HFF-Myc (cell line): ENCODE measurements around the gene KCNS3.

ENCODE experiments used
- DNase-seq: peaks from one replicate; pipeline ENCODE4 v3.0.0-alpha.2; 2011; ENCODE audit warnings: low read depth; ENCODE audit errors: extremely low read depth
- H3K4me3 ChIP-seq: replicated peaks from 2 replicates; pipeline ENCODE4 v1.5.1; 2011; ENCODE audit warnings: low read depth, mild to moderate bottlenecking, control low read depth, low read length
- CTCF ChIP-seq: IDR thresholded peaks from 2 replicates; pipeline ENCODE4 v1.5.1; 2012; ENCODE audit warnings: mild to moderate bottlenecking, low read depth, low read length, control low read depth; ENCODE audit errors: missing control alignments

KCNS3 gene

GRCh38 chr2:17934721-17935120, 56.3 kb downstream of the KCNS3 start:
- no peak for TF ChIP-seq CTCF
- DNase-seq, result no peak
- H3K4me3 ChIP-seq, result no peak overlapping the region

- H3K4me3 ChIP-seq, result no peak overlapping the region
- TF ChIP-seq CTCF, result no peak
- no peak for DNase-seq
Observed at GRCh38 chr2:17935242-17935885, 56.9 kb downstream of the KCNS3 start.

GRCh38 chr2:17936599-17936998, 58.1 kb downstream of the KCNS3 start:
- DNase-seq, result no peak
- H3K4me3 ChIP-seq, result no peak overlapping the region
- TF ChIP-seq CTCF, result no peak

- DNase-seq, result no peak
- no peak for TF ChIP-seq CTCF
- H3K4me3 ChIP-seq, result no peak overlapping the region
Observed at GRCh38 chr2:17940091-17940630, 61.7 kb downstream of the KCNS3 start.

- no peak for DNase-seq
- no peak overlapping the region for H3K4me3 ChIP-seq
- TF ChIP-seq CTCF, result no peak
Observed at GRCh38 chr2:17943444-17943843, 65.0 kb downstream of the KCNS3 start.

- DNase-seq, result no peak
- no peak for TF ChIP-seq CTCF
- H3K4me3 ChIP-seq, result no peak overlapping the region
Observed at GRCh38 chr2:17947113-17947512, 68.6 kb downstream of the KCNS3 start.

- H3K4me3 ChIP-seq, result no peak overlapping the region
- TF ChIP-seq CTCF, result no peak
- DNase-seq, result no peak
Observed at GRCh38 chr2:17950006-17950405, 71.5 kb downstream of the KCNS3 start.
